Measurements from ENCODE around the gene SLC19A1. TPM values are rescaled to one million over a fixed set of nuclear protein-coding genes. Genes with fewer than 3 reads are reported as not detected.
A peak's percentile ranks its signal among the peaks of the same experiment; 100 is the strongest.

SLC19A1 gene
- total RNA-seq, 2 experiments from 2014 or later = 53.2 to 60.2 TPM

DNA sequence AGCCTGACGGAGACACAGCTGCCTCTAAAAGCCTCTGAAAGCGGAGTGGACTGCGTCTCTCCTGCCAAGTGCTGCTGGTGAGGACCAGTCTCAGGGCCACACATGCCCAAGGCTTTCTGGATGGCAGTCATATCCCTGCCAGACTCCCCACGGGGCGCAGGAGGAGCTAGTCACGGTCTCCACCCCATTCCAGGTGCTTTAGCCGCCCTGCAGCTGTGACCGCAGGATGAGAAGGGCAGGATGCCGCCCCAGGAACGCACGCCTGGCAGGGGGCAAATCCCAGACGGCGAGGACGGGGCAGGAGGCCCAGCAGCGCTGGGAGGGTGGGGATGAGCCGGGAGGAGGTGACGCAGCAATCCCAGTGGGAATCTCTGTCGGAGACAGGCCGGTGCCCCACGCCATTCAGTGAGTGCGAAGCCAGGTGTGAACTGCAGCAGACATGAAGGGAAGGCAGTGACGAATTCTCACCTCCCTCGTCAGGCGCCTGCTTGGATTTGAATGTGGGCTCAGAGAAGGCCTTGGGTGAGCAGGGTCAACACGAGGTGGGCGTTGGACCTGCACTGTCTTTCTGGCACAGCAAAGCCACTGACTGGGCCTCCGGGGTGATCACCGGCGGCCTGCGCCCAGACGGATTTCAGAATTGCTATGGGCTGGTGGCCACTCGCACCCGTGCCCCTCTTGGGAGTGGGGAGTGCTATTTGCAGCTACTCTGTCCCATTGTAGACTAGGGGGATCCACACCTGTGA is 38.5 kb upstream of the SLC19A1 start:
- no peak overlapping the region for H3K4me3 Mint-ChIP-seq
- ATAC-seq (no peak), DNase-seq (no peak)
- H3K36me3 Mint-ChIP-seq = no peaks in the 10 kb centered on the region
- CTCF ChIA-PET = no interaction called here
- no peaks in the 10 kb centered on the region for H3K4me1 Mint-ChIP-seq
- H3K27me3 Mint-ChIP-seq = peaks cover 6% of the 10 kb centered on the region
- H3K9me3 Mint-ChIP-seq (ENCODE audit: low read depth) = peaks cover 2% of the 10 kb centered on the region
- H3K27ac Mint-ChIP-seq = no peak overlapping the region

DNA sequence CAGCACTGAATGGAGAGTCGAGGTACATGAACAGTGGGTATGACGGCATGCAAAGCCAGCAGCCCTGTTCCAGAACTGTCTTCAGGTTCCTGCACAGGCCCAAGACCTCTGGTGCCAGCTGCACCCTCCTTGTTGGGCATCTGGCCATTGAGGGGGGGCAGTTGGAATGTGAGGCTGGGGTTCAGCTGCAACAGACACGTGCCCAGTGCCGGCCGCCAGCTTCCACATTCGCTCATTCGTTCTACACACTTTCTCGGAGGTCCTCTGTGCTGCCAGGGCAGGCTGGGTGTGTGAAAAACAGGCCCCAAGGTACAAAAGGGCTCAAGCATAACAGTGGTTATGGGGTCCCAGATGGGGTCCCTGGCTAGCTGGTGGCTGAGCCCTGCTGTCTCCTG is 37.9 kb upstream of the SLC19A1 start:
- CTCF ChIA-PET = no interaction called here
- Mint-ChIP-seq H3K36me3 (no peaks in the 10 kb centered on the region), H3K4me3 (no peak overlapping the region), H3K27ac (no peak overlapping the region), H3K9me3 (ENCODE audit: low read depth) (no peaks in the 10 kb centered on the region), H3K4me1 (no peaks in the 10 kb centered on the region), H3K27me3 (peaks cover 6% of the 10 kb centered on the region)
- ATAC-seq = no peak
- DNase-seq = no peak

DNA sequence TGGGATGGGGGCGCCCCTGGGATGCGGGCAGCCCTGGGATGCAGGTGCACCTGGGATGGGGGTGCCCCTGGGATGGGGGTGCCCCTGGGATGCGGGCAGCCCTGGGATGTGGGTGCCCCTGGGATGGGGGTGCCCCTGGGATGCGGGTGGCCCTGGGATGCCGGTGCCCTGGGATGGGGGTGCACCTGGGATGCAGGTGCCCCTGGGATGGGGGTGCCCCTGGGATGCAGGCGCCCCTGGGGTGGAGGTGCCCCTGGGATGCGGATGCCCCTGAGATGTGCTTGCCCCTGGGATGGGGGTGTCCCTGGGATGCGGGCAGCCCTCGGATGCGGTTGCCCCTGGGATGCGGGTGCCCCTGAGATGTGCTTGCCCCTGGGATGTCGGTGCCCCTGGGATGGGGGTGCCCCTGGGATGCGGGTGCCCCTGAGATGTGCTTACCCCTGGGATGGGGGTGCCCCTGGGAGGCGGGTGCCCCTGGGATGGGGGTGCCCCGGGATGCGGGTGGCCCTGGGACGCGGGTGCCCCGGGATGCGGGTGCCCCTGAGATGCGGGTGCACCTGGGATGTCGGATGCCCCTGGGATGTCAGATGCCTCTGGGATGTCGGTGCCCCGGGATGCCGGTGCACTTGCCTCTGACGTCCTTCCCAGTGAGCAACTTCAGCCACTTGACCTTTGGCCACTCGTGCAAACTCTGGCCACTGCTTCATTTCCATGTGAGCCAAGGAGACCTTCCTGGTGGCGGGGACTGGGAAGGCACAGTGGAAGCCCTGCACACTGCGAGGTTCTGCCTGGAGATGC is 37.3 kb upstream of the SLC19A1 start:
- CTCF ChIA-PET = no interaction called here
- no peak for ATAC-seq
- DNase-seq = no peak

DNA sequence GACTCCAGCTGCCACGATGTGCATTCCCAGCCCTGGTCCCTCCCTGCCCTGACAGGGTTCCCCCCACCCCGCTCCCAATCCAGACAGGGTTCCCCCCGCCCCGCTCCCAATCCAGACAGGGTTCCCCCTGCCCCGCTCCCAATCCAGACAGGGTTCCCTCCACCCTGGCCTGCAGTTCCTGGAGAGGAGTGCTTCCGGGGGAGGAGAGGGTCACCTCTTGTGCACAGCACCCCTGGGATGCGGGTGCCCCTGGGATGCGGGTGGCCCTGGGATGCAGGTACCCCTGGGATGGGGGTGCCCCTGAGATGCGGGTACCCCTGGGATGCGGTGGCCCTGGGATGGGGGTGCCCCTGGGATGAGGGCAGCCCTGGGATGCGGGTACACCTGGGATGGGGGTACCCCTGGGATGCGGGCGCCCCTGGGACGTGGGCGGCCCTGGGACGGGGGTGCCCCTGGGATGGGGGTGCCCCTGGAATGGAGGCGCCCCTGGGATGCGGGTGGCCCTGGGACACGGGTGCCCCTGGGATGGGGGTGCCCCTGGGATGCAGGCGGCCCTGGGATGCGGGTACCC is 36.7 kb upstream of the SLC19A1 start:
- Mint-ChIP-seq H3K27me3 (peaks cover 3% of the 10 kb centered on the region), H3K9me3 (ENCODE audit: low read depth) (no peaks in the 10 kb centered on the region), H3K4me3 (no peak overlapping the region), H3K27ac (no peak overlapping the region), H3K36me3 (no peaks in the 10 kb centered on the region), H3K4me1 (peaks cover 2% of the 10 kb centered on the region)
- ATAC-seq (no peak), DNase-seq (no peak)
- CTCF ChIA-PET = interaction anchor here (1.0 kb wide), 1 partner anchor 17 kb away, joined by 3 read pairs; no protein-coding TSS in a partner anchor

More for the DNA sequence above, 37.3 kb upstream of the SLC19A1 start:
- Mint-ChIP-seq H3K4me1 (no peaks in the 10 kb centered on the region), H3K36me3 (no peaks in the 10 kb centered on the region), H3K4me3 (no peak overlapping the region), H3K9me3 (ENCODE audit: low read depth) (no peaks in the 10 kb centered on the region), H3K27ac (no peak overlapping the region), H3K27me3 (peaks cover 6% of the 10 kb centered on the region)

DNA sequence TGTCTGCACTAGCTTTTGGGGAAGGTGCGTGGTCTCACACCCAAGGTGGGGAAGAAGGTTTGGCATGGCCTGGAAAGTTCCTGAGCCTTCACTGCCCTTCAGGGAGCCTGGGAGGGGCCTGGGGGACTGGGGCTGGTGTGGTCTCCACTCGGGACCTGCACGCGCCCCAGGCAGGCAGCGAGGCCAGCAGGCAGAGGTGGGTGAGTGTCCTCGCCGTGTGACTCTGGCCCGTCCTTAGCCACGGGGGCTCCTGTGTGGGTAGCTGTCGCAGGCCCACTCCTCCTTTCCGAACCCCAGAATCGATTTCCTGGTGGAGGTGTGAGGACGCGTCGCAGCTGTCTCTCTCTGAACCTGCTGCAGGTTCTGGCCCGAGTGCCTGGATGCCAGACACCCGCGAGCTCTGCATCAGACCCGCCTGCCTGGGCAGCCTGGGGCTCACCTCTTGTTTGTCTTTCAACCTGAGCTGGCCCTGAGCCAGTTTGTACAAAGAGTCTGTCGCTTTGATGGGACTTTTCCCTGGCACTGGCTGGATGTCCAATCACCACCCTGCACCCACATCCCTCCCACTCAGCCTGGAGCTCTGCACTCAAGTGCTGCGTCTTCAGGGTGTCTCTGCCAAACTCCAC is 36.0 kb upstream of the SLC19A1 start:
- H3K27ac Mint-ChIP-seq = no peak overlapping the region
- peaks cover 8% of the 10 kb centered on the region for H3K4me1 Mint-ChIP-seq
- H3K36me3 Mint-ChIP-seq = no peaks in the 10 kb centered on the region
- H3K4me3 Mint-ChIP-seq = no peak overlapping the region
- CTCF ChIA-PET = interaction anchor here (1.0 kb wide), 1 partner anchor 18 kb away, joined by 3 read pairs; no protein-coding TSS in a partner anchor
- H3K27me3 Mint-ChIP-seq = peaks cover 3% of the 10 kb centered on the region
- H3K9me3 Mint-ChIP-seq (ENCODE audit: low read depth) = no peaks in the 10 kb centered on the region
- DNase-seq = no peak
- no peak for ATAC-seq

DNA sequence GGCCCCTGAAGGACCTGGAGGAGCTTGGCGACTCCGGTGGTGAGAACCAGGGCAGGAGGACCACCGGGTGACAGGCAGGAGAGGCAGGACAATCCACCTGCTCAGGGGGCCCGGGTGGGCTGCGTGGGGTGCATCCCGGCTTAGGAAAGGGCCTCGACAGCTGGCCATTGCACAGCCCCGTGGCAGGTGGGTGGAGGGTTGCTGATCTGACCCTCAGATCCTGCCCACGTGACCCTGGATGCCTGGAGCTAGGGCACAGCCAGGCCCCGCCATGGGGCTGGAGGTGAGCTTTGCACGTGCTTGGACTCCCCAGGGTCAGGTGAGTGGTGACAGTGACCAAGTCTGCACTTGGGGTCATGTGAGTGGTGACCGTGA is 35.5 kb upstream of the SLC19A1 start:
- CTCF ChIA-PET = interaction anchor here (1.0 kb wide), 1 partner anchor 19 kb away, joined by 3 read pairs; no protein-coding TSS in a partner anchor
- no peaks in the 10 kb centered on the region for H3K9me3 Mint-ChIP-seq (ENCODE audit: low read depth)
- H3K36me3 Mint-ChIP-seq = no peaks in the 10 kb centered on the region
- ATAC-seq (no peak), DNase-seq (no peak)
- no peak overlapping the region for H3K27ac Mint-ChIP-seq
- peaks cover 8% of the 10 kb centered on the region for H3K4me1 Mint-ChIP-seq
- H3K4me3 Mint-ChIP-seq = no peak overlapping the region
- H3K27me3 Mint-ChIP-seq = no peaks in the 10 kb centered on the region

DNA sequence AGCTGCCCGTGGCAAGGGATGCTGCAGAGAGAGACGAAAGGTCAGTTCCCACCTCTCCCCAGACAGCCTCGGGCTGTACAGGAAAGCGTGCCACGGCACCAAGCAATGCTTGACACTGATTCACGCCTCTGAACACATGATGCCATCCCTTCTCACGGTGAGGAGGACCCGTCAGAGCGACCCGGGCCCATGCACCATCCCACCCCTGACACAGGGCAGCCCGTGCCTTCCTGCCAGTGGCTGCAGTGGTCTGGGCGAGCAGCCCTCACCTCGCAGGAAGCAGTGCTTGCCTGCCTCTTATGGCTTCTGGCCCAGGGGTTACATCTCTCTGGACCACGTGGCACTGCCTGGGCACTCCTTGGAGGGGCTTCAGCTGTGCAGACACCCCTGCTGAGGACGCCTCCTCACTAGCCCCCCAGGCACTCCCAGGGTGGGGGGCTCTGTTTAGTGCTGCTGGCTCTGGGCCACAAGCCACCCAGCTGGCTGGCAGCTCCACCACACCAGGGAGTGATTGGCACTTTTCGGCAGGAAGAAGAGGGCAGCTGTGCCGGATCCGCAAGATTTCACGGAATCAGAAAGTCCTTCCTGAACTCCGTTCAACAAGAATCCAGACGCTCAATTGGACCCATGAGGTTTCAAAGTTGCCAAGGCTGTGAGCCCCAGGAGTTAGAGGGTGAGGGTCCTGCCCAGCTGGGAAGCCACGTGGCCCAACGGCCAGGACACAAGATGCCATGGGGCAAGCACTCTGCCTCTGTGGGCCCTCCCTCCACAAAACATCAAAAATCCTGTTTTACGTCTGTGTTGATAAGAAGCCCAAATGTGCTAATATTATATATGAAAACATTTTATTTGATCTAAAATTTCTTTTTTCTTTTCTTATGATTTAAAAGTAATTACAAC is 34.8 kb upstream of the SLC19A1 start:
- Mint-ChIP-seq H3K9me3 (ENCODE audit: low read depth) (no peaks in the 10 kb centered on the region), H3K27ac (no peak overlapping the region), H3K36me3 (no peaks in the 10 kb centered on the region), H3K4me1 (peaks cover 8% of the 10 kb centered on the region), H3K4me3 (no peak overlapping the region), H3K27me3 (no peaks in the 10 kb centered on the region)
- DNase-seq (no peak), ATAC-seq (no peak)
- CTCF ChIA-PET = no interaction called here

DNA sequence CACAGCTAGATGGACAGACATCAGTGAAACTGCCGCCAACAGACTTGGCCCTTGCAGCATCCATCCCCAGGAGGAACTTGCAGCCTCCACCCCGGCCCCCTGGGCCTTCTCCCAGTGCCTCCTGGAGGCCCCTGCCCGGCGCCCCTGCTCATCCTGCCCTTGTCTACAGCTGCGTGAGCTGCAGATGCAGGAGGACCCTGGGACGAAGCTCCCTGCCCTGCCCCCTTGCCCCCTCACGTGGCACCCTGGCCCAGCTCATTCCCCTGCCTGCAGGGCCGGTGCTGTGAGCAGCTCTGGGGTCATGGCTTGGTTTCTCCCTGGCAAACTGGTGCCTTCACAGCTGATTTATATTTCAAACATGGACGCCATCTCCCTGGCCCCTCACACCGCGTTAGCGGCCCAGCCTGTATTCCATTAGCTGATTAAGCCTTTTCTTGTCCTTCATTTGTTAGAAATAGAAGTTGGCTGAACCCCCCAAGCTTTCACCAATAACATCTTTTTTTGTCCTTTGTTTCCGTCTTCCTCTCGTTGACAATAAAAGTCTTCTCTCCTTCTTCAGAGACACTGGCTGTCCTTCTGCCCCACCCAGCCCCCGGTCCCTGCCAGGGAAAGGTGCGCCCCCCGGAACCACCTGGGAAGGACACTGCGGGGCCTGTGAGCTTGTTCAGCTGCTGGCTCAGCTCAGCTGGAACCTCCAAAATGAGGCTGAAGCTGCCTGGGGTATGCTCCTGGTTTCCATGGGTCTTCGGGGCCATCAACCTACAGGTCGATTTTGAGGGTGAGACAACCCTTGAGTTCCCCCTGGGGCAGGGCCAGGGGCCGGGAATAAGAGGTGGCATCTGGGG is 34.0 kb upstream of the SLC19A1 start:
- H3K27me3 Mint-ChIP-seq = peaks cover 5% of the 10 kb centered on the region
- CTCF ChIA-PET = interaction anchor here (1.2 kb wide), 1 partner anchor 21 kb away, joined by 3 read pairs; no protein-coding TSS in a partner anchor
- ATAC-seq (no peak), DNase-seq (no peak)
- no peaks in the 10 kb centered on the region for H3K9me3 Mint-ChIP-seq (ENCODE audit: low read depth)
- no peaks in the 10 kb centered on the region for H3K36me3 Mint-ChIP-seq
- H3K4me3 Mint-ChIP-seq = no peak overlapping the region
- H3K27ac Mint-ChIP-seq = no peak overlapping the region
- H3K4me1 Mint-ChIP-seq = peaks cover 8% of the 10 kb centered on the region

DNA sequence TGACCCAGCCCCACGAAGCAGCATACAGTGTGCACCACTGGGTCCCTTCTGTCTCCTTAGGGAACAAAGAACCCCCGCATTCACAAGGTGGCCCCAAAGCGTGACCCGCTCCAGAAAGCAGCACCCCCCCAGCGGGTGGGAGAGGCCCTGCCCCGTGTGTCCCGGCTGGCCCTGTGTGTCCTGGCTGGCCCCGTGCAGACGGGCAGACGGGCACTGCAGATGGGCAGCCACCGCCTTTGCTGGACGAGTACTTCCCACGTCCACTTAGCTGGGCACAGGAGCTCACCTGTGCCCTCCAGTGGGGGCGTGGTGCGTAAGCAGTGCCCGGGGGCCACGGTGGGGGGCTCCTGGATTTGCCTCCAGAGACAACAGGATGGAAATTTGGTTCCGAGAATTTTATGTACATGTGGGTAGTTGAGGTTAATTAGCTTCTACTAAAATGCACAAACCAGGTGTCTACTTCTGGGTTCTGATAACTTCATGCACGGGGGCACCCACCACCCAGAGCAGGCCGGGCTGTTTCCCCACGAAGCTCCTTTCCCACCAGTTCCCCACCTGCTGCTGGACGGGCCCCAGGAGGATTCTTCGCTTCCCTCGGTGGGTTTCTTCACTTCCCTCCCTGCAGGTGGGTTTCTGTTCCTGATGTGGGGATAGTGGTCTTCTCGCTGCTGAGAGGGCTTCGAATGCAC is 33.2 kb upstream of the SLC19A1 start:
- no peak overlapping the region for H3K27ac Mint-ChIP-seq
- ATAC-seq (no peak), DNase-seq (no peak)
- CTCF ChIA-PET = interaction anchor here (1.2 kb wide), 1 partner anchor 22 kb away, joined by 3 read pairs; no protein-coding TSS in a partner anchor
- no peaks in the 10 kb centered on the region for H3K9me3 Mint-ChIP-seq (ENCODE audit: low read depth)
- H3K4me3 Mint-ChIP-seq = no peak overlapping the region
- no peaks in the 10 kb centered on the region for H3K36me3 Mint-ChIP-seq
- peaks cover 8% of the 10 kb centered on the region for H3K4me1 Mint-ChIP-seq
- peaks cover 6% of the 10 kb centered on the region for H3K27me3 Mint-ChIP-seq

DNA sequence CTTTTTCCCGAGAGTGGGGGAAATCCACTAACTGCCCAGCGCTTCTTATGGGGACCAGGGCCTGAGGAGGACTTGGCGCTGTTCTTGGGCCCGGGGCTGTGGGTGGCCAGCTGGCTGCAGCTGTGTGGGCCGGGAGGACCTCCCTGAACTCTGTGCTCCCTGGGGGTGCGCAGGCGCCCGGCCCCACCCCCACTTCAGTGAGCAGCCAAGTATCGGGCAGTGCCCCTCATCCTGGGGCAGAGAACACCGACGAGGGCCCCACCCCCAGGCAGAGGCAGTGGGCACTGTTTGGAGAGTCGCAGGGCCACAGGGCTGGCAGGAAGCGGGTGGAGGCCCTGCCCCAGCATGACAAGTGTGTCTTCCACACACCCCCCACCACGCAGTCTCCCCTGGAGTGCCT is 32.5 kb upstream of the SLC19A1 start:
- Mint-ChIP-seq H3K27ac (no peak overlapping the region), H3K4me3 (no peak overlapping the region)

DNA sequence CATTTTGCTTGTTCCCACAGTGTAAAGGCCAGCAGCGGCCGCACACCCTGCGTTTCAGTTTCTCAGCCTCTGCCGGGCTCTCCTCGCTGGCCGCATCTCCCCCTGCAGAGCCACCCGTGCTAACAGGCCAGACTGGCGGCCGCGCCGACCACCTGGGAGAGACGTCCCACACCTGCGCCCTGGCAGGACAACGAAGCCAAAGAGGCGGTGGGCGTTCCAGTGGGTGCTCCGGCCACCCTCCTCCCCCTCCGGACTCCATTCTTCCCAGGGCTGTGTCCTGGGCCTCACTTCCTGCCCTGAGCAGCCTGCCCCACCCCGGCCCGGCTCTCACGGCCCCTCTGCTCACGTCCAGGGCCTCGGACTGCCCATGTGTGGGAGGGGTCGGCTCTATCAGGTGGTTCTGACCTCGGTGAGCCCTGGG is 31.9 kb upstream of the SLC19A1 start:
- Mint-ChIP-seq H3K36me3 (no peaks in the 10 kb centered on the region), H3K27ac (peak overlapping the region; percentile 50), H3K9me3 (ENCODE audit: low read depth) (no peaks in the 10 kb centered on the region), H3K27me3 (peaks cover 6% of the 10 kb centered on the region), H3K4me1 (peaks cover 8% of the 10 kb centered on the region), H3K4me3 (no peak overlapping the region)
- CTCF ChIA-PET = interaction anchor here (0.8 kb wide), 1 partner anchor 11 kb away, joined by 3 read pairs; no protein-coding TSS in a partner anchor
- DNase-seq = no peak
- no peak for ATAC-seq

More for the DNA sequence above, 32.5 kb upstream of the SLC19A1 start:
- ATAC-seq (no peak), DNase-seq (no peak)
- CTCF ChIA-PET = interaction anchor here (0.8 kb wide), 1 partner anchor 10 kb away, joined by 3 read pairs; no protein-coding TSS in a partner anchor
- H3K36me3 Mint-ChIP-seq = no peaks in the 10 kb centered on the region
- H3K27me3 Mint-ChIP-seq = peaks cover 6% of the 10 kb centered on the region
- H3K4me1 Mint-ChIP-seq = peaks cover 8% of the 10 kb centered on the region
- H3K9me3 Mint-ChIP-seq (ENCODE audit: low read depth) = no peaks in the 10 kb centered on the region
